ENCODE measurements around the gene PCED1B. TPM values are rescaled to one million over a fixed set of nuclear protein-coding genes. Genes with fewer than 3 reads are reported as not detected.

Gene PCED1B
- total RNA-seq, 1 experiment from 2014 or later, result 3.3 TPM

DNA sequence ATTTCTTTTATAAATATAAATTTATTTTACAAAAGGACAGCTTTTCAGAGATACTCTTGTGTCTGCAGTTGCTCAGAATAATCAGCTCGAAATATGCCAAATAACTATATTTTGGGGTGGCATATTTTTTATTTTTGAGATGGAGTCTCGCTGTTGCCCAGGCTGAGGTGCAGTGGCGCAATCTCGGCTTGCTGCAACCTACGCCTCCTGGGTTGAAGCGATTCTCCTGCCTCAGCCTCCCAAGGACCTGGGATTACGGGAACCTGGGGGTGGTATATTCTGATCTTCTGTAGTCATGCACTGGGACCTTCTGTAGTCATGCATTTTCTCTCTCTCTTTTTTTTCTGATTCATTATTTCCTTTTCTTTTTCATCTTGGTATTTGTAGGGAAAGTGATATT lies 135.3 kb downstream of the PCED1B start:
- Histone ChIP-seq H2BK15ac (ENCODE audit: low read depth, low read length) (no peak overlapping the region), H3K9ac (ENCODE audit: extremely low read depth, insufficient read length, low read length) (no peak overlapping the region), H2BK120ac (ENCODE audit: low read depth, low read length, poor library complexity, severe bottlenecking) (no peak overlapping the region), H3K18ac (ENCODE audit: insufficient read length, low read depth, low read length) (no peak overlapping the region), H2BK5ac (ENCODE audit: insufficient read length, low read length) (no peak overlapping the region), H3K4ac (ENCODE audit: low read depth, low read length) (no peak overlapping the region), H3T11ph (ENCODE audit: low read length) (no peak overlapping the region), H4K91ac (ENCODE audit: insufficient read length, low read depth, low read length) (no peak overlapping the region), H3K9me3 (ENCODE audit: control insufficient read depth, low read depth, low read length) (no peaks in the 10 kb centered on the region), H3K27ac (ENCODE audit: insufficient read length, low read depth, low read length) (no peak overlapping the region), H3K27me3 (ENCODE audit: insufficient read depth, low read length) (no peaks in the 10 kb centered on the region), H3K23me2 (ENCODE audit: insufficient read length, low read depth, low read length, poor library complexity, severe bottlenecking) (no peaks in the 10 kb centered on the region), H3K79me2 (ENCODE audit: insufficient read depth, low read length) (no peaks in the 10 kb centered on the region), H3K4me1 (ENCODE audit: insufficient read depth, low read length) (no peaks in the 10 kb centered on the region; the same call in 1 of the 2 replicates), H2AFZ (ENCODE audit: low read length) (no peak overlapping the region), H4K5ac (ENCODE audit: insufficient read length, low read depth, low read length) (no peak overlapping the region), H3K14ac (ENCODE audit: insufficient read depth, low read length) (no peak overlapping the region), H2AK5ac (ENCODE audit: insufficient read length, low read length) (no peak overlapping the region), H4K20me1 (ENCODE audit: control insufficient read depth, insufficient read depth, insufficient read length) (no peaks in the 10 kb centered on the region), H3K79me1 (ENCODE audit: insufficient read depth, low read depth, low read length, poor library complexity, severe bottlenecking) (no peaks in the 10 kb centered on the region), H2BK20ac (ENCODE audit: low read depth, low read length, poor library complexity, severe bottlenecking) (no peak overlapping the region), H4K8ac (replicated peaks; ENCODE audit: insufficient read length, low read depth, low read length) (no peak overlapping the region), H2BK12ac (ENCODE audit: insufficient read length, low read depth, low read length) (no peak overlapping the region), H3K56ac (ENCODE audit: insufficient read length, low read depth, low read length) (no peak overlapping the region), H3K4me2 (ENCODE audit: insufficient read depth, insufficient read length, low read length) (no peak overlapping the region), H3K23ac (ENCODE audit: insufficient read length, low read depth, low read length) (no peak overlapping the region)
- whole genome bisulfite sequencing (ENCODE audit: extremely low coverage, insufficient read length, low lambda C conversion rate), result no CpG with 5 or more reads among the region's 7 CpGs
- Mint-ChIP-seq H3K27ac (no peak overlapping the region), H3K4me1 (peaks cover 2 to 15% of the 10 kb centered on the region in 2 experiments; a peak in 3 of 4 replicates), H3K4me3 (no peak overlapping the region), H3K9me3 (no peaks in the 10 kb centered on the region), H3K27me3 (ENCODE audit: low read depth) (no peaks in the 10 kb centered on the region), H3K36me3 (ENCODE audit: insufficient read depth in 1 of 3, low read depth in 3 of 3) (no peaks in the 10 kb centered on the region)
- no peak for DNase-seq
- TF ChIP-seq, protein P1, sequence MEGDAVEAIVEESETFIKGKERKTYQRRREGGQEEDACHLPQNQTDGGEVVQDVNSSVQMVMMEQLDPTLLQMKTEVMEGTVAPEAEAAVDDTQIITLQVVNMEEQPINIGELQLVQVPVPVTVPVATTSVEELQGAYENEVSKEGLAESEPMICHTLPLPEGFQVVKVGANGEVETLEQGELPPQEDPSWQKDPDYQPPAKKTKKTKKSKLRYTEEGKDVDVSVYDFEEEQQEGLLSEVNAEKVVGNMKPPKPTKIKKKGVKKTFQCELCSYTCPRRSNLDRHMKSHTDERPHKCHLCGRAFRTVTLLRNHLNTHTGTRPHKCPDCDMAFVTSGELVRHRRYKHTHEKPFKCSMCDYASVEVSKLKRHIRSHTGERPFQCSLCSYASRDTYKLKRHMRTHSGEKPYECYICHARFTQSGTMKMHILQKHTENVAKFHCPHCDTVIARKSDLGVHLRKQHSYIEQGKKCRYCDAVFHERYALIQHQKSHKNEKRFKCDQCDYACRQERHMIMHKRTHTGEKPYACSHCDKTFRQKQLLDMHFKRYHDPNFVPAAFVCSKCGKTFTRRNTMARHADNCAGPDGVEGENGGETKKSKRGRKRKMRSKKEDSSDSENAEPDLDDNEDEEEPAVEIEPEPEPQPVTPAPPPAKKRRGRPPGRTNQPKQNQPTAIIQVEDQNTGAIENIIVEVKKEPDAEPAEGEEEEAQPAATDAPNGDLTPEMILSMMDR (conservative IDR thresholded peaks at IDR 0.05), result no peak
